GM21360 (cell line): ENCODE results near the gene IVL.

Experiments used
- ATAC-seq: cut with Tn5 transposase; IDR thresholded peaks from one replicate; pipeline ENCODE4 v1.9.1; 2021; ENCODE audit warnings: mild to moderate bottlenecking, moderate library complexity; ENCODE audit not compliant: unreplicated experiment

IVL gene

GRCh38 chr1:152946248-152946647, 37.9 kb downstream of the IVL start:
- no peak for ATAC-seq

GRCh38 chr1:152946651-152947256, 38.4 kb downstream of the IVL start, which contains the start of gene SPRR5:
Gene SPRR5, plus strand, starts transcription at chr1:152947206. Its CDS starts 1,349 bp downstream, at chr1:152948555.
- ATAC-seq, result no peak

- ATAC-seq, result no peak
Measured at GRCh38 chr1:152951711-152952110, 43.4 kb downstream of the IVL start.

GRCh38 chr1:152953761-152954160, 45.4 kb downstream of the IVL start:
- no peak for ATAC-seq

GRCh38 chr1:152954436-152954835, 46.1 kb downstream of the IVL start:
- no peak for ATAC-seq

- ATAC-seq, result no peak
Measured at GRCh38 chr1:152957561-152957960, 49.2 kb downstream of the IVL start.

- no peak for ATAC-seq
Measured at GRCh38 chr1:152959273-152959672, 50.9 kb downstream of the IVL start.

- ATAC-seq, result no peak
Measured at GRCh38 chr1:152959801-152960451, 51.6 kb downstream of the IVL start.

- ATAC-seq, result no peak
Measured at GRCh38 chr1:152960452-152961044, 52.2 kb downstream of the IVL start.
